Panc1 (cell line): ENCODE measurements around the gene AQP1. TPM values are rescaled to one million over a fixed set of nuclear protein-coding genes. Genes with fewer than 3 reads are reported as not detected.

ENCODE experiments used
- ATAC-seq: fragments of 200-7000 bp; cut with Tn5 transposase; 2 replicates; pipeline ENCODE4 v1.9.1; 2020; ENCODE audit warnings: mild to moderate bottlenecking, moderate library complexity
- BruUV-seq: library from RNA; stranded (reverse); fragments of 400-500 nt; replicated peaks from 2 replicates; lab custom pipeline; 2021; lab: Mats Ljungman, UMichigan
- CTCF ChIA-PET: fragments of 300-600 bp; sonication (Branson Sonifier 250); formaldehyde crosslinking; loops from one replicate; lab custom pipeline; 2022; ENCODE audit warnings: antibody characterized with exemption; lab: Charles Lee
- POLR2A ChIA-PET: fragments of 300-600 bp; sonication (Branson Sonifier 250); formaldehyde crosslinking; loops from one replicate; lab custom pipeline; 2022; ENCODE audit warnings: antibody characterized with exemption; lab: Charles Lee
- DNase-seq: peaks from one replicate; pipeline ENCODE4 v3.0.0-alpha.2; 2010; ENCODE audit warnings: low read depth, low spot score
- H3K27ac ChIP-seq: 2 replicates; pipeline ENCODE4 v1.5.1; 2011; ENCODE audit warnings: mild to moderate bottlenecking, low read length, inconsistent platforms
- H3K27me3 ChIP-seq: fragments of 200-500 bp; sonication (Bioruptor generic); 2 replicates; pipeline ENCODE4 v1.6.0; 2014; ENCODE audit warnings: low read length, inconsistent platforms; ENCODE audit not compliant: control insufficient read depth, insufficient read depth
- H3K36me3 ChIP-seq: fragments of 200-500 bp; sonication (Bioruptor generic); 2 replicates; pipeline ENCODE4 v1.5.1; 2014; ENCODE audit warnings: inconsistent platforms, mild to moderate bottlenecking, low read length, moderate library complexity; ENCODE audit not compliant: control insufficient read depth, insufficient read depth
- H3K4me1 ChIP-seq: 2 replicates; pipeline ENCODE4 v1.5.1; 2011; ENCODE audit warnings: inconsistent platforms, mild to moderate bottlenecking, low read length, moderate library complexity; ENCODE audit not compliant: control insufficient read depth, insufficient read depth
- H3K4me3 ChIP-seq, 2 experiments: 2 replicates each; pipeline ENCODE4 v1.5.1; 2011 to 2012; ENCODE audit warnings: low read depth in 2 of 2, low read length in 2 of 2, mild to moderate bottlenecking in 2 of 2, inconsistent platforms in 1 of 2, moderate library complexity in 1 of 2
- H3K9me3 ChIP-seq: fragments of 200-500 bp; sonication (Bioruptor generic); 2 replicates; pipeline ENCODE4 v1.5.1; 2014; ENCODE audit warnings: low read depth, mild to moderate bottlenecking, inconsistent platforms, low read length, moderate library complexity; ENCODE audit not compliant: control insufficient read depth, insufficient read depth
- POLR2AphosphoS5 ChIP-seq: IDR thresholded peaks from 2 replicates; pipeline ENCODE4 v1.6.1; 2012; ENCODE audit warnings: mild to moderate bottlenecking, low read depth, low read length, moderate library complexity
- SIN3A ChIP-seq: IDR thresholded peaks from 2 replicates; pipeline ENCODE4 v1.6.1; 2012; ENCODE audit warnings: low read depth, mild to moderate bottlenecking, low read length, moderate library complexity, borderline replicate concordance; ENCODE audit not compliant: insufficient read depth
- TCF7L2 ChIP-seq: IDR thresholded peaks from 2 replicates; pipeline ENCODE4 v1.6.1; 2011; ENCODE audit warnings: mild to moderate bottlenecking, low read depth, low read length, inconsistent platforms
- in situ Hi-C: cut with HindIII; loops from 2 replicates; pipeline ENCODE4 v1.10.0; 2016; ENCODE audit warnings: low sequenced_read_pairs, low pct_unique_long_range_greater_than_20kb
- intact Hi-C: fragments of 100-400 bp; cut with micrococcal nuclease; formaldehyde crosslinking; loops from one replicate; pipeline ENCODE4 v1.10.0; 2022; ENCODE audit not compliant: unreplicated experiment
- total RNA-seq: library from RNA; stranded (reverse); gene quantifications from one replicate; pipeline ENCODE4 v1.2.1, GENCODE V29; 2021; ENCODE audit not compliant: unreplicated experiment
- TF ChIP-seq, protein P1 (sequence below), 2 experiments: IDR thresholded peaks; 2 replicates each; pipeline ENCODE4 v1.6.1; 2011 to 2012; ENCODE audit warnings: low read depth in 2 of 2, control low read depth in 1 of 2, low read length in 1 of 2, mild to moderate bottlenecking in 1 of 2, moderate library complexity in 1 of 2; ENCODE audit not compliant: insufficient read depth in 1 of 2
- TF ChIP-seq, protein P2 (sequence below): fragments of 450-650 bp; IDR thresholded peaks from 2 replicates; pipeline ENCODE4 v1.5.1; 2017; ENCODE audit warnings: mild to moderate bottlenecking

Gene AQP1
- total RNA-seq, 1 experiment from 2014 or later = 0.57 TPM

DNA sequence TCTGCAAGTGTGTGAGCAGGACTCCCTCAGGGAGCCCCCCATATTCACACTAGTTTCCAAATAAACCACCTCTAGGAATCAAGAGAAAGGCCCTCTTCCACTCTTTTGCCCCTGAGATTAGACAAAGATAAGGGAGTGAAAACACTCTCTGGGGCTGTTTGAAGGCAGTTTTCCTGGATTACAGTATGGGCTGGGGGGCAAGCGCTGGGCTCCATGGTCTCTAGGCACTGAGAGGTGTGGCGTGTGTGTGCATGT is 1.0 kb downstream of the AQP1 start:
- H3K27ac ChIP-seq = no peak overlapping the region
- CTCF ChIA-PET = no interaction called here
- intact Hi-C loops = no loop called here
- in situ Hi-C loops = no loop called here
- BruUV-seq = no TSS peak
- no peak for TF ChIP-seq POLR2AphosphoS5
- TF ChIP-seq, protein P1, sequence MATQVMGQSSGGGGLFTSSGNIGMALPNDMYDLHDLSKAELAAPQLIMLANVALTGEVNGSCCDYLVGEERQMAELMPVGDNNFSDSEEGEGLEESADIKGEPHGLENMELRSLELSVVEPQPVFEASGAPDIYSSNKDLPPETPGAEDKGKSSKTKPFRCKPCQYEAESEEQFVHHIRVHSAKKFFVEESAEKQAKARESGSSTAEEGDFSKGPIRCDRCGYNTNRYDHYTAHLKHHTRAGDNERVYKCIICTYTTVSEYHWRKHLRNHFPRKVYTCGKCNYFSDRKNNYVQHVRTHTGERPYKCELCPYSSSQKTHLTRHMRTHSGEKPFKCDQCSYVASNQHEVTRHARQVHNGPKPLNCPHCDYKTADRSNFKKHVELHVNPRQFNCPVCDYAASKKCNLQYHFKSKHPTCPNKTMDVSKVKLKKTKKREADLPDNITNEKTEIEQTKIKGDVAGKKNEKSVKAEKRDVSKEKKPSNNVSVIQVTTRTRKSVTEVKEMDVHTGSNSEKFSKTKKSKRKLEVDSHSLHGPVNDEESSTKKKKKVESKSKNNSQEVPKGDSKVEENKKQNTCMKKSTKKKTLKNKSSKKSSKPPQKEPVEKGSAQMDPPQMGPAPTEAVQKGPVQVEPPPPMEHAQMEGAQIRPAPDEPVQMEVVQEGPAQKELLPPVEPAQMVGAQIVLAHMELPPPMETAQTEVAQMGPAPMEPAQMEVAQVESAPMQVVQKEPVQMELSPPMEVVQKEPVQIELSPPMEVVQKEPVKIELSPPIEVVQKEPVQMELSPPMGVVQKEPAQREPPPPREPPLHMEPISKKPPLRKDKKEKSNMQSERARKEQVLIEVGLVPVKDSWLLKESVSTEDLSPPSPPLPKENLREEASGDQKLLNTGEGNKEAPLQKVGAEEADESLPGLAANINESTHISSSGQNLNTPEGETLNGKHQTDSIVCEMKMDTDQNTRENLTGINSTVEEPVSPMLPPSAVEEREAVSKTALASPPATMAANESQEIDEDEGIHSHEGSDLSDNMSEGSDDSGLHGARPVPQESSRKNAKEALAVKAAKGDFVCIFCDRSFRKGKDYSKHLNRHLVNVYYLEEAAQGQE (IDR thresholded peaks at IDR 0.05; ENCODE audit: insufficient read depth in 1 of 2, low read depth in 2 of 2, low read length in 1 of 2) = no peak
- no peak for TF ChIP-seq TCF7L2
- TF ChIP-seq SIN3A = no peak
- H3K4me3 ChIP-seq = no peak overlapping the region
- no peaks in the 10 kb centered on the region for H3K9me3 ChIP-seq
- ATAC-seq (no peak), DNase-seq (no peak)
- no peaks in the 10 kb centered on the region for H3K4me1 ChIP-seq
- no peaks in the 10 kb centered on the region for H3K27me3 ChIP-seq
- POLR2A ChIA-PET = no interaction called here
- H3K36me3 ChIP-seq = no peaks in the 10 kb centered on the region

DNA sequence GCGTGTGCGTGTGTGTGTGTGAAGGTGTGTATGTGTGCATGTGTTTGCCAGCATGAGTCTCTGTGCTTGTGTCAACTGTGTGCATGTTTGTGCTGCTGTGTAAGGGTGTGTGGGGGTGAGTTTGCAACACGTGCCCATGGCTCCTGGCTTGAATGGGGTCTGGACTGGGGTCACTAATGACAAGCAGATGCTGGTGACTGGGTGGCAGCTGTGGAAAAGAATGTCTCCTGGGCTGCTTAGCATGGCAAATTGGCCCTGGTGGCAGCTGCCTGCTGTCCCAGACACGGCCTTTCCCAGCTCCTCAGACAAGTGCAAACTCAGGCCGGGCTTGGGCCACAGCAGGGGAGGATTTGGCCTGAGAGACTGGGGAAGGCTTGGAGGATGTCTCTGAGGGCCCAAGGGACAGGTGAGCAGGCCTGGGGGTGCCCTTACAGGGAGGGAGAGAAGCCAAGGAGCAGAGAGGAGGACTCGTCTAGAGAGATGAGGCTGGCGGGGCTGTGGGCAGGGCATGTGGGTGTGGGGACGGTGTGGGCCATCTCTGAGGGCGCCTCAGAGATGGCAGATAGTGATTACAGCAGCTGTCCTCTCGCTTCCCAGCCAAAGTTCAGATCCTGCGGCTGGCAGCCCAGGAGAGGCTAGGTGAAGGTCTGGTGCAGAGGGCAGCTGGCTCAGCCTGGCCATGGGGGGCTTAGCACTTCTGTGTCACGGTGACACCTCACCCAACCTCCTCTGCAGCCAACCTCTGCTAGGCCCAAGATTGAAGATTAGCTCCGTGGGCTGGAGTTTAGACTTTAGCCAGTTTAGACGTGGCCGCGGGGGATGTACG is 1.5 kb downstream of the AQP1 start:
- intact Hi-C loops (no loop called here), in situ Hi-C loops (no loop called here)
- H3K27ac ChIP-seq = no peak overlapping the region
- no peaks in the 10 kb centered on the region for H3K9me3 ChIP-seq
- BruUV-seq = no TSS peak
- no peaks in the 10 kb centered on the region for H3K27me3 ChIP-seq
- no peaks in the 10 kb centered on the region for H3K36me3 ChIP-seq
- no peak overlapping the region for H3K4me3 ChIP-seq
- TF ChIP-seq POLR2AphosphoS5 = no peak
- TF ChIP-seq, protein P2, sequence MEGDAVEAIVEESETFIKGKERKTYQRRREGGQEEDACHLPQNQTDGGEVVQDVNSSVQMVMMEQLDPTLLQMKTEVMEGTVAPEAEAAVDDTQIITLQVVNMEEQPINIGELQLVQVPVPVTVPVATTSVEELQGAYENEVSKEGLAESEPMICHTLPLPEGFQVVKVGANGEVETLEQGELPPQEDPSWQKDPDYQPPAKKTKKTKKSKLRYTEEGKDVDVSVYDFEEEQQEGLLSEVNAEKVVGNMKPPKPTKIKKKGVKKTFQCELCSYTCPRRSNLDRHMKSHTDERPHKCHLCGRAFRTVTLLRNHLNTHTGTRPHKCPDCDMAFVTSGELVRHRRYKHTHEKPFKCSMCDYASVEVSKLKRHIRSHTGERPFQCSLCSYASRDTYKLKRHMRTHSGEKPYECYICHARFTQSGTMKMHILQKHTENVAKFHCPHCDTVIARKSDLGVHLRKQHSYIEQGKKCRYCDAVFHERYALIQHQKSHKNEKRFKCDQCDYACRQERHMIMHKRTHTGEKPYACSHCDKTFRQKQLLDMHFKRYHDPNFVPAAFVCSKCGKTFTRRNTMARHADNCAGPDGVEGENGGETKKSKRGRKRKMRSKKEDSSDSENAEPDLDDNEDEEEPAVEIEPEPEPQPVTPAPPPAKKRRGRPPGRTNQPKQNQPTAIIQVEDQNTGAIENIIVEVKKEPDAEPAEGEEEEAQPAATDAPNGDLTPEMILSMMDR = no peak
- no peak for TF ChIP-seq SIN3A
- no peak for TF ChIP-seq TCF7L2
- TF ChIP-seq, protein P1 (IDR thresholded peaks at IDR 0.05; ENCODE audit: insufficient read depth in 1 of 2, low read depth in 2 of 2, low read length in 1 of 2) = no peak
- DNase-seq (no peak), ATAC-seq (peak; percentile 27; the same call in 1 of the 2 replicates)
- ChIA-PET CTCF (no interaction called here), POLR2A (no interaction called here)
- H3K4me1 ChIP-seq = no peaks in the 10 kb centered on the region
